Right renal cortex interstitium (tissue), 3 donors: ENCODE measurements around the gene GADD45B. TPM values are rescaled to one million over a fixed set of nuclear protein-coding genes. Genes with fewer than 3 reads are reported as not detected.
"Not testable (repeated sequence)": the region's sequence is repeated elsewhere in the genome, so short reads cannot be mapped to it uniquely, and the experiment has no call there.

ENCODE experiments used
- DNase-seq, 3 donors: peaks; one replicate each; pipeline ENCODE4 v3.0.0-alpha.2; 2013; ENCODE audit warnings: low read depth in 3 of 3, low spot score in 2 of 3
- polyA plus RNA-seq, 3 donors: library from polyadenylated mRNA; unstranded; fragments of 120-200 nt; gene quantifications; one replicate each; pipeline ENCODE4 v1.2.1, GENCODE V29; 2013; ENCODE audit not compliant: insufficient read length in 3 of 3

The GADD45B gene
- polyA plus RNA-seq, 3 donors: 10.4 to 13.0 (median 12.2) TPM

DNA sequence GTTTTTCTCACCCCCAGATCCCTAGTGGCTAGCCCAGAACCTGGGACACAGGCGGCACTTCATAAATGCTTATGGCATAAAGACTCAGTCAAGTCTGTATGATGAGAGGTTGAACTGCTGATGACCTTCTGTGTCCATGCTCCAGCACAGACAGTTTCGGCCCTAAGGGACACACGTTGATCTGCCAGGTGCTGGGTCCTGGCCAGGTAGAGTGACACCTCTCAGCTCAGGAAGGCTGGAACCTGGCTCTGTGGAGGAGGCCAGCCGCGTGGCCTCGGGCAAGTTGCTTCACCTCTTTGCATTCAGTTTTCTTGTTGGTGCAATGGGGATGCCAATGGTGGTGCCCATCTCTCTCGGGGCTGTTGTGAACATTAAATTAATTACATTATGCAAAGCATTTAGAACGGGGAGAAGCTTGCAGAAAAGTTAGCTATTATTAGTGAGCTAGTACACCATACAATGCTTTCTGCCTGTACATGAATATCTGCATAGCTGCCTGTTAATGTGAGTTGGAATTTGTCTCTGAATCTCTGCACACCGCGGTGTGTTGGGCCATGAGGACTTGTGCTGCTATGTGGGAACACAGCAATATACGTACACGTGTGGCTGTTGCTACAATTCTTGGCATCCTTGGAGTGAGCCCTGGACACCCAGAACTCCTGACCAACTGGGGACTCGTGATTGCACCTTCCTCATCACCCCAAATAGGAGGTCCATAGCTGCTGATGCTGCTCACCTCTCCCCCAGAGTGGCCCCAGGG, 8.4 kb downstream of the GADD45B start:
- DNase-seq: no peak

DNA sequence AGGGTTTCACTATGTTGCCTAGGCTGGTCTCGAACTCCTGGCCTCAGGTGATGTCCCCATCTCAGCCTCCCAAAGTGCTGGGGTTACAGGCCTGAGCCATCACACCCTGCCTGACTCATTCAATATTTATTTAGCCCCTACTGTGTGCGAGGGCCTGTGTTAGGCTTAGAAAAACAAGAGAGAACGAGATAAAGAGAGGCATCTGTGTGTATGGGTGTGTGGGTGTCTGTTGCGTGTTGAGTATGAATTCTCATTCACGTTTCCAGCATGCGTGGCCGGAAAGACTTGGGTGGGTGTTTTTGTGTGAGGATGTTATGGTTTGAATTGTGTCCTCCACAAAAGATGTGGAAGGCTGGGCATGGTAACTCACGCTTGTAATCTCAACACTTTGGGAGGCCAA, 9.5 kb downstream of the GADD45B start:
- no peak for DNase-seq

DNA sequence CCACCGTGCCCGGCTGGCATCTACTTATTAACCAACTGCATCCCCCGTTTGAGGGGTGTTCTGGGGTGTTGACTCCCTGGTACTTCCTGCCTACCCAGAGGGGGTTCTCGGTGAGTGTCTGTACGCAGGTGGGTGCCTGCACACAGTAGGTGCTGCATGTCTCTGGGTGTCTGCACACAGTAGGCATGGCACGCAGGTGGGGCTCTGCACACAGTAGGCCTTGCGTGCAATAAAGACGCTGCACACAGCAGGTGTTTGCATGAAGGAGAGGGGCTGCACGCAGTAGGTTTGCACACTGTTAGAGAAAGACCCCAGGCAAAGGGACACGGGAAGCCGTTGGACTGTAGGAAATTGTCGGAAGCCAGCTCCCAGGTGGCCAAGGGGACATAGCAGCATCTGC, 11.2 kb downstream of the GADD45B start:
- no peak for DNase-seq

DNA sequence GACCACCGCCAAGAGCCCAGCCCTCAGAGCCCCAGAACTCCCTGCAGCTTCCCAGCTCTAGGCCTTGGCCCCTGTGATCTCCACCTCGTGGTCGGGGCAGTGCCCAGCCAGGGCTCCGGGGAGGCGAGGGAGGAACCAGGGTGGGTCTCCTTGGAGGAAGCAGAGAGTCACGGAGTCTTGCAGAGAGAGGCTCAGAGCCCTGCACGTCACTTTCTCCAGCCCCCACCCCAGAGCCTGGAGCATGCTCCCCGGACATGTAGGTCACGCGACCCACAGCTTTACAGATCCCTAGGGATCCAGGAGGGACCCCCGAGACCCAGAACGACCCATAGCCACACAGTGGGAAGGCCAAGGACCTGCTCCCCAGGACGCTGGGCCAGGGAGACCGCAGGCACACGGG, 11.9 kb downstream of the GADD45B start:
- DNase-seq: no peak

DNA sequence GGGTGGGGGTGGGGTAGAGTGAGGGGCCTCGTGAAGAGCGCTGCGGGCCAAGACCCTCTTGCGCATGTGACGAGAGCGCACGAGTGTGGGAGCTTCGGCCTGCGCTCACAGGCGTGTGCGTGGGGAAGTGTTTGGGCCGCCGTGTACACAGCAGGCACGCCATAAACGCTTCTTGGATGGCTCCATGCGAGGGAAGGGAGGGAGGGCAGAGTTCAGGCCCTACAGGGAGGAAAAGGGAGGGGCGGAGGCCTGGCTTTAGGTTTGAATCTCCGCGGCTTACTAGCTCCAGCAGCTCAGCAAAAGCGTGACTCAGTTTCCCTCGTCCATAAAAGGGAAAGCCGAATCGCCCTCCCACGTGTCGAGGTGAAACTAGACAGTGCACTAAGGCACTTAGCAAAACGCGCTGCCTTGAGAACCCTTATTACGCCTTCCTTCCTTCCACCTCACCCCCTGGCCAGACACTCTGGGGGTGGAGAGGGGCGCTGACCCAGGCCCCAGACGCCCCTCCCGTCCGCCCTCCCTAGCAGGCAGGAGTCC, 12.5 kb downstream of the GADD45B start:
- DNase-seq: no peak

DNA sequence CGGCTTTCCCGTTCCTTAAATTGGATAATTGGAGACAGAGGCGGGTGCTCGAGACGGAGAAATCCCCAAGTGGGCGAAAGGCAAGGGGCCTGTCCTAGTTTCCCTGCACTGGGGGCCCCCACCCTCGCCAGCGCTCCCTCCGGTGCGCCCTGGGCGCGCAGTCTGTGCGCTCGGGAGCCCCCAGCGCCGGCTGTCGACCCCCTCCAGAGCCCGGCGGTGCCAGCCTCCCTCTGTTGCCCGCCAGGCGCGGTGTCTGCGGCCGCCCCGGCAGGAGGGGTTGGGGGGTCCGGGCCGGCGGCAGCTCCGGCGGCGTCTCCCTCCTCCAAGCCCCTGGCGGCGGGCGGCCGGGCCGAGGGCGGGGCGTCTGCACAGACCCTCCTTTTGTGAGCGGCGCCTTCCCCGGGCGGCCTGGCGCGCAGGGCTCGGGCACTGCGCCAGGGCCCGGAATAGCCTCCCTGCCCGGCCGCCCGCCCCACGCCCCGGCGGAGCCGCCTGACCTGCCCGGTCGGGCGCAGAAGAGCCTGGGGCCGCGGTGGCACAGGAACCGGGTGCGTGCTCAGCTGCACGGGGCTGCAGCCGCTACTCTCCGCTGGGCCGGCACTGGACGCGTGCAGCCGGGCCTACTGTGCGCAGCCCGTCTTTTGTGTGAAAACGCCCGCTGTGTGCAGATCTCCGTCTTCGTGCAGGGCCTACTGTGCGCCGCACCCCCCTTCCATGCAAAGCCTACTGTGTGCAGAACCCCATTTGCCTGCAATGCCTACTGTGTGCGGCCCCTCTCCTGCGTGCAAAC, 13.2 kb downstream of the GADD45B start:
- no peak for DNase-seq

DNA sequence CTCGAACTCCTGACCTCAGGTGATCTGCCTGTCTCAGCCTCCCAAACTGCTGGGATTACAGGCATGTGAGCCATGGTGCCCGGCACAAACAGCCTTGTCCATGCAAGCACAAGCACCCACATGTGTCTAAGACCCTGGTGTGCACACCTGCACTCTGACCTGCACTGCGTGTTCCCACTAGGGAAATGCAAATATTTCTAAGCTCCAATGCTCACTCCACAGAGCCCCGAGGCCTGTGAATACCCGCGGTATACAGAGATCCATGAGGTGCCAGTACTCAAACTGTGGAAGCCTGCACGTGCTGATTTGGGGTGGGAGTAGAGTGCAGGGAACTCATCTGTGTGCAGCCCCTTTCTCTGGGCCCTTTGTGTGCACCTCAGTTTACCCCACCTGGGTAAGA, 14.7 kb downstream of the GADD45B start:
- DNase-seq: no peak

DNA sequence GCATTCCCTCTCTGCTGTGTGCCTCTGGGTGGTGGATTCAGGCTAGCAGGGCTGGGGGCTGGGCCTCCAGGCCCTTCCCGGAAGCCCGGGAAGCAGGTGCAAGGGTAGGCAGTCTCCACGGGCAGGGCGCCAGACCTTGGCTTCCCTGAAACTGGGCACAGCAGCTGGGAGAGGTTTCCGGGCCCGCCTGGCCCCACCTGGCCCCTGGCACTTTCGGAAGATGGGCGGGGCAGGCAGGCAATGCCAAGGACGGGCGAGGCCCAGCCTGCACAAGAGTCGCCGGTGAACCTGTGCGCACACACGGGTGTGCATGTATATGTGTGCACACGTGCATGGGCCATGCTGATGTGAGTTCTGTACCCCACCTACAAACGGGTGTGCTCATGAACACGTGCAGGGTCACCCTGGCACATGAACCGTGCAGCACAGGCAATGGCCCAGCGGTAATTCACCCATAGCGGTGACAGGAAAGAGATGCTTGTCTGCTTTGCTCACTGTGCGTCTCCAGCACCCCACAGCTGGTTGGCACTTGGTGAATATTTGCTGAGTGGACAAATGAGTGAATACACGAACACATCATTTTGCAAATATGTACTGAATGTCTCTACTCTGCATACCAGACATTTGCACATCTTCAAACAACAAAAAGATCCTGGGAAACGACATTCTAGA, 15.3 kb downstream of the GADD45B start:
- no peak for DNase-seq

DNA sequence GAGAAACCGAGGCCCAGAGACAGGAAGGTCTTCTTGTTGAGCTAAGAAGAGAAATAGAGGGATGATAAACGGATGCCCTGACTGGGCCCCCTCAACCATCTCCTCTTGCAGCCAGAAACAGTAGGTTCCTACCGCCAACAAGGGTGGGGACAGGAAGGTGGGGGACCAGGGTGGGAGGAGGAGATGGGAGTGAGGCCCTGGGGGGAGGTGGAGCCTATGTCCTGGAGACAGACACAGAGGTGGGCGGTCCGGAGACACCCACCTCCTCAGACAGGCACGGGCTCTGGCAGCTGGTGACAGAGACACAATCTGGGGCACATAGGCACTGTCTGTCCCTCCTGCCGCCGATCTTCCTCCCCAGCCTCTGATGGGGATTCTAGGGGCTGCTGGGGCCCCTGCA, 16.9 kb downstream of the GADD45B start:
- no peak for DNase-seq

DNA sequence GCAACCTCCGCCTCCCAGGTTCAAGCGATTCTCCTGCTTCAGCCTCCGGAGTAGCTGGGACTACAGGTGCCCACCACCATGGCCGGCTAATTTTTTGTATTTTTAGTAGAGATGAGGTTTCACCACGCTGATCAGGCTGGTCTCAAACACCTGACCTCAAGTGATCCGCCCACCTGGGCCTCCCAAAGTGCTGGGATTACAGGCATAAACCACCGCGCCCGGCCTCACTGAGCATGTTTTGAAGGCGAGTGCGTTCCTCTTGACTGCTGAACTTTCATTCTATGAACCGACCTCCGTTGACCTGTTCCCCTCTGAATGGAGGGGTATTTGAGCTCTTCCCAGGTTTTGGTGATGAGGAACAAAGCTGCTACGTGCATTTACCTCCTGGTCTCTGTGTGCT, 17.5 kb downstream of the GADD45B start:
- DNase-seq: not testable (repeated sequence)

DNA sequence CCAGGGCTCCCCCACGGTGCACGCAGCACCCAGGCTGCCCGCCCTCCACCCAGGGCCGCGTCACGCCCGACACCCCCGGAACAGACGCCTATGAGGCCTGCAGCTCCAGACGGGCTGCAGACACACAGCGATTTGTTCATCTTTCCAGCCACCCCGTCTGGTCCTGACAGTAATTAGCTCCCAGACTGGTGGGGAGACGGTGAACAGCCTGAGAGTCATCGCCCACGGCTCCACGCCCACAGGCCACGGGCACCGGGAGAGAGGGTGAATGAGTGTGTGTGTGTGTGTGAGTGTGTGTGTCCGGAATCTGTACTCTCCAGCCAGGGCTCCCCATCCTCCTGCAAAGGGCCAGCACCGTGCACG, 18.1 kb downstream of the GADD45B start:
- no peak for DNase-seq

DNA sequence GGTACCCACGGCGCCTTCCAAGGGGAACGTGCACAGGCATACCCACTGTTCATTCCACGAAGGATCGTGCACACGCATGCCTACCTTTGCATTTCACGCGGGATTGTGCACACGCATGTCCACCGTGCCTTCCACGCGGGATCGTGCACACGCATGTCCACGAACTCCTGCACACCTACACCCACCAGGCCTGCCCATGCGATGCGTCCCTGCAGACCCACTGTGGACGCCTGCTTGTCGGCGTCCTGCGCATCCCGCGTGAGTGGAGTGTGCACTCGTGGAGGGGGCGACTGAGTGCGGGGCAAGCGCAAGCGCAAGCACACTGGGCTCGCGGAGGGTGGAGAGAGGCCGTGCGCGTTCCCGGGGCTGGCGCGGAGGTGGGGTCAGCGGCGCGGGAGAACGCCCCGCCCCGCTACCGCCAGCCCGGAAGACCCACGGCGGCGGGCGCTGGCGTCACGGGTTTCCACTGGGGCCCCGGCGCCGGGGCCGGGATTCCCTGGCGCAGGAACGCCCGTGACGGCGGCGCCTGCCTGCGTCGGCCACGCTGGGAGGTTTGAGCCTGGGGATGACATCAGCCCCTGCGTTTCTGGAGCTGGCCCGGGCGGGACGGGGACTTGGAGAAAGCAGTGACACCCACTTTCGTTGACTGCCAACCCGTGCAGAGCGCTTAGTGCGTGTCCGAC, 18.7 kb downstream of the GADD45B start:
- no peak for DNase-seq

DNA sequence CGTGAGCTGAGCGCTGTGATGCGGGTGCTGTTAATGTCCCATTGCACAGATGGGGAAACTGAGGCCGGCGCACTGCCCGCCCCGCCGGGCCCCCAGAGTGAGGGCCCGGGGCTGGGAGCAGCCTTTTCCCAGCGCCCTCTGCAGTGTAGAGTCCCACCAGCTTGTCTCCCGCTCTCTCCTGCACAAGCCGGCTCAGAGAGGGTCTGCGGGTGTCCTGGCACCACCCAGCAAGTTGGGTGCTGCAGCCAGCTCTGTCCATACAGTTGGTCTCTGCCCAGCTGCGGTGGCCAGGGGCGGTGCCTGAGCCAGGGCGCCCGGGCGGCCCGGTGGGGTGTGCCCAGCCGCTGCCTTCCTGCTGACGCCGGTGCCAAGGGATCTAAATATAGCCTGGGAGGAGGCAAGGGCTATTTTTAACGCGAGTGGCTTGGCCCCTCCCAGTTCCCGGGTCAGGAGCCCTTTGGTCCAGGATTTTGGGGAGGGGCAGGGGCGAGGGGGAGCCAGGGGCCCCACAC, 19.3 kb downstream of the GADD45B start:
- DNase-seq: no peak

DNA sequence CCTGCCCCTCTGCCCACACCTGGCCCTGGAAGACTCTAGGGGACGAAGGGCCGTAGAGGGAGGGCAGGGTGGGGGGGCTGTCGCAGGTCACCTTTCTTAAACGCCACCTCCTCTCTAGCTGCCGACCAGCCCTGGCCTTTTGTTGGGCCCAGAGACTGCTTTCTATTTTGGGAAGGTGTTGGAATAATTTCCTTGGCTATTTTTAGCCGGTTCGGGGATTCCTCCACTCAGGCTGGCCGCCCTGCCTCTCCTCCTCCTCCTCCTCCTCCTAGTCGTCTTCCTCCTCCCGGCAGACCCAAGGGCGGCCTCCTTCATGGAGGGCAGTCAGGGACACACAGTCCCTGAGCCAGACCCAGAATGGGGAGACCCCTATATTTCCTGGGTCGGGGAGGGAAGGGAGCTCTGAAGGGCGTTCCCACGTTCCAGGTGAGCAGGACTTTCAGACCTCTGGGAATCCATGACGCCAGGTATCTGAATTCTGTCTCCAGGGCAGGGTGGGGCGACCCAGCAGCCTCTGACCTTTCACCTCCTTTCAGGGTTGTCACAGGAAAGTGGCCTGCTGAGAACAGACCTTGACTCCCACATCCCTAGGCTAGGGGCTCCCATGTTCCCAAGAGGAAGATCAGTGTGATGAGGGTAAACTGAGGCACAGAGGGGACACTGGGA, 19.9 kb downstream of the GADD45B start:
- DNase-seq: no peak

DNA sequence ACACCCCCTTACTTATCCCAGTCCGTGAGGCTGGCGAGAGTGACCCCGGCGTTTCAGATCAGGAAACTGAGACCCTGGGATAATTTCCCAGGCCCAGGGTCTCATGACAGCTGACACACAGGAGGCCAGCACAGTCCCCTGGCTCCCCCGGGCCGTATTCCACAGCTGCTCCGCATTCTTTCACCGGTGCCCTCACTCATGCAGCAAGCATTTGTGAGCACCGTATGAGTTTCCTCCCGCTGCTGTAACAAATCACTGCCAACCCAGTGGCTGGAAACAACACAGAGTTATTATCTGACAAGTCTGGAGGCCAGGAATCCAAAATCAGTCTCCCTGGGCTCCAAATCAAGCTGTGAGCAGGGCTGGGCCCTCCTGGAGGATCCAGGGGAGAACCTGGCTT, 21.3 kb downstream of the GADD45B start:
- no peak for DNase-seq

DNA sequence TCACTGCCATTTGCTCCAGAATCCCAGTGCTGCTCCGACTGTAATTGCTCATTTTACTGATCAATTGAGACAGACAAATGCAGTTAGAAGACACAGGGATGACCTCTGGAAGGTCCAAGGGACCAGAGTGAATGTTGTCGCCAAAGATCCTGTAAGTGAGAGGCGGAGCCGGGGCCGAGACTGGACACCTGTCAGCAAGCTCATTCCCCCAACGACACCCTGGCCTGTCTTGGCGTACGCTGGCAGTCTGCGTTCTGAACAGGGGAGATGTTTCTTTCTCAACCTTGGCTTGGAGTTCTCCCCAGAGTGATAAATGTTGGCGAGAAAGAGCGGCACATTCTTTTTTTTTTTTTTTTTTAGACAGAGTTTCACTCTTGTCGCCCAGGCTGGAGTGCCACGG, 24.2 kb downstream of the GADD45B start:
- no peak for DNase-seq

DNA sequence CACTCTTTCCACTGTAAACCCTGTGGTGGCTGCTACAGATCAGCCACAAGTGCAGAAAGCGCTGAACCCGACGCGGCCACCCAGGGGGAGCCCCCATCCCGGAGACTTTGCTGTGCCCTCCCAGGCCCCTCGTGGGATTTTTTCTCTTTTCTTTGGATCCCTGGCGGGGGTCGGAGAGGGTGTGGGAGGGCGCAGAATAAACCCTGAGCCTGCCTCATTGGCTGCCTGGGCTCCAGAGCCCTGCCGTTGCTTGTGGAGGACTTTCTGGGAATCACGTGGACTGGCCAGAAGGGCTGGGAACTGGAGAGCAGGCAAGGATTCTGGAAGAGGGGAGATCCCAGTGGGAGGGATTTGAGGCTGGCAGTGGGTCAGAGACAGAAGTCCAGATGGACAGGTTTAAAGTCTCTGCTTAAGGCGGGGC, 24.9 kb downstream of the GADD45B start:
- DNase-seq: no peak

DNA sequence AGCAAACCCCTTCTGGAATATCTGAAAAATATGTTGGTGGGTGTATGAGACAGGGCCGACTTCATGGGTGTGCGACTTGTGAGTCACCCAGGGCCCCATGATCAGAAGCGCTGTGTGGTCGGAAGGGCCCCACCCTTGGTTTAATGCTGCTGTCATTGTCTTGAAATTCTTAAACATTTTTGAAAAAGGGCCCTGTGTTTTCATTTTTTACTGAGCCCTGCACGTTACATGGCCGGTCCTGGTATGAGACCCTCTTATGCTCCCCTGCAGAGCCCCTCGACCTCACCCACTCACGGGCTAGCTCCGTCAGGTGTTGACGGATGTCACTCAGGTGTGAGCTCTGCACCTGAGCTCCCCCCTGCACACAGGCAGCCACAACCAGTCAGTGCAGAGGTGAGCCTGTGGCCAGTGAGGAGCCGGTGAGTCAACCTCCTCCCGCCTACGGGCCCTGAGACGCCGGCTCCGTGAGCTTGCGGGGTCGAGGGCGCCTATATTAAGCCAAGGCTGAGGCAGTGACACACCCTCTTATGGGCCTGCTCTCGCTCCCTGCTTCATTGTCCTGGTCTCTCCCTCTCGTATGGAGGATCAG, 27.7 kb downstream of the GADD45B start:
- no peak for DNase-seq

DNA sequence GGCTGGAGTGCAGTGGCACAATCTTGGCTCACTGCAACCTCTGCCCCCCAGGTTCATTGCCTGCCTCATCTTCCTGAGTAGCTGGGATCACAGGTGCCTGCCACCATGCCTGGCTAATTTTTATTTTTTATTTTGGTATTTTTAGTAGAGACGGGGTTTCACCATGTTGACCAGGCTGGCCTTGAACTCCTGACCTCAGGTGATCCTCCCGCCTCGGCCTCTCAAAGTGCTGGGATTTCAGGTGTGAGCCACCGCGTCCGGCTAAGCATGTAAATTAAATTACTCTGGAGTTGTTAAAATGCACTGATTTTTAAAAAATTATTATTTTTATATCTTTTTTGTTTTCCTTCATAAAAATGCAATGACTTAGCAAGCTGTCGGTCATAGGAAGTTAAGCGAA, 30.7 kb downstream of the GADD45B start:
- DNase-seq: not testable (repeated sequence)

DNA sequence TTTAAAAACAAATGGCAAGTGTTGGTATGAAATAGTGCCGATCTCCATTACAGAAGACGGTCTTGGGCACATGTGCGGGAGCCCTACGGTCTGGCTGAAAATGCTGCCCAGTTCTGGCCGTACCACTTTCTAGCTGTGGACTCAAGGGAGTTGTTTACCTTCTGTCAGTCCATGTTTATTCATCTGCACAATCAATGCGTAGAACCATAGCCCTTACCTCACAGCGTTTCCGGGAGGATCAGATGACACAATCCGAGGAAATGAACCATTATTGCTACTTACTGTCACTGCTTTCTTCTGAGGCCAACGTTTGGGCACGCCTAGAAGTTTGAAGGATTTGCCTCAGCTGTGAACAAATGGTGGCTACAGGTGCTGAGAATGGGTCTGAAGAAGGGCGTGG, 31.2 kb downstream of the GADD45B start:
- no peak for DNase-seq
